Transverse colon (tissue), 4 donors: ENCODE measurements around the gene TRIM15. TPM values are rescaled to one million over a fixed set of nuclear protein-coding genes. Genes with fewer than 3 reads are reported as not detected.

Experiments
- DNase-seq: peaks from one replicate; pipeline ENCODE4 v3.0.0-alpha.2; 2019
- H3K27ac ChIP-seq, 4 donors: fragments of 200-600 bp; sonication (generic); 2 replicates each; pipeline ENCODE4 v1.5.1; 2016 to 2018; ENCODE audit warnings: inconsistent platforms in 4 of 4
- H3K27me3 ChIP-seq: fragments of 200-600 bp; sonication (generic); 2 replicates; pipeline ENCODE4 v1.5.1; 2017; ENCODE audit warnings: inconsistent platforms
- H3K36me3 ChIP-seq, 4 donors: fragments of 200-600 bp; sonication (generic); 2 replicates each; pipeline ENCODE4 v1.5.1; 2017 to 2019; ENCODE audit warnings: inconsistent platforms in 4 of 4
- H3K4me1 ChIP-seq, 4 donors: fragments of 200-600 bp; sonication (generic); 2 replicates each; pipeline ENCODE4 v1.5.1; 2017 to 2020; ENCODE audit warnings: inconsistent platforms in 4 of 4
- H3K4me3 ChIP-seq, 4 donors: fragments of 200-600 bp; sonication (generic); 1 replicate in 1 of 4; 2 replicates in 3 of 4; pipeline versions ENCODE4 v1.5.1 to v1.6.1; 2017 to 2019; ENCODE audit warnings: inconsistent platforms in 4 of 4
- H3K9me3 ChIP-seq, 2 donors: fragments of 200-600 bp; sonication (generic); 2 replicates each; pipeline ENCODE4 v1.5.1; 2017 to 2019; ENCODE audit warnings: inconsistent platforms in 2 of 2
- EP300 ChIP-seq: sonication (generic); formaldehyde crosslinking; IDR thresholded peaks from one replicate; pipeline ENCODE4 v1.6.1; 2017; ENCODE audit warnings: antibody characterized with exemption, low read depth
- POLR2A ChIP-seq: fragments of 450-650 bp; IDR thresholded peaks from one replicate; pipeline ENCODE4 v1.6.1; 2016; ENCODE audit warnings: antibody characterized with exemption, mild to moderate bottlenecking, moderate library complexity
- POLR2AphosphoS5 ChIP-seq, 3 donors: sonication (generic); formaldehyde crosslinking; IDR thresholded peaks; one replicate each; pipeline ENCODE4 v1.6.1; 2016; ENCODE audit warnings: antibody characterized with exemption in 3 of 3
- WGBS, 2 donors: methylation state at CpG; one replicate each; pipeline ENCODE4 v1.1.5; 2018; ENCODE audit warnings: low coverage in 1 of 2; 5-methylcytosine and 5-hydroxymethylcytosine counted together
- in situ Hi-C, 4 donors: fragments of 200-750 bp; cut with MboI; loops; one replicate each; pipeline versions ENCODE4 v1.15.0 to v1.15.1; 2017; ENCODE audit warnings: low sequenced_read_pairs in 3 of 4, low pct_ligation_motif_present in 1 of 4, low pct_unique_long_range_greater_than_20kb in 1 of 4
- intact Hi-C: fragments of 100-400 bp; cut with DNase I; formaldehyde crosslinking; loops from one replicate; pipeline ENCODE4 v1.15.1; 2023; ENCODE audit warnings: low total_unique reads
- total RNA-seq, 4 donors: library from RNA; depleted of rRNA; stranded (reverse); fragments of >200 nt; gene quantifications; one replicate each; pipeline ENCODE4 v1.1.0, GENCODE V29; 2016
- TF ChIP-seq, protein P1 (sequence below), 5 experiments: fragments of 200-600 bp in 3 of 5; fragments of 450-650 bp in 2 of 5; sonication (generic) in 3 of 5; IDR thresholded peaks; 1 replicate in 2 of 5; 2 replicates in 3 of 5; pipeline ENCODE4 v1.5.1; 2016 to 2017; ENCODE audit warnings: antibody characterized with exemption in 5 of 5, inconsistent platforms in 3 of 5, mild to moderate bottlenecking in 2 of 5, moderate library complexity in 1 of 5

TRIM15 gene
- total RNA-seq, 4 donors from 2014 or later = 5.8 to 90.7 (median 51.8) TPM

DNA sequence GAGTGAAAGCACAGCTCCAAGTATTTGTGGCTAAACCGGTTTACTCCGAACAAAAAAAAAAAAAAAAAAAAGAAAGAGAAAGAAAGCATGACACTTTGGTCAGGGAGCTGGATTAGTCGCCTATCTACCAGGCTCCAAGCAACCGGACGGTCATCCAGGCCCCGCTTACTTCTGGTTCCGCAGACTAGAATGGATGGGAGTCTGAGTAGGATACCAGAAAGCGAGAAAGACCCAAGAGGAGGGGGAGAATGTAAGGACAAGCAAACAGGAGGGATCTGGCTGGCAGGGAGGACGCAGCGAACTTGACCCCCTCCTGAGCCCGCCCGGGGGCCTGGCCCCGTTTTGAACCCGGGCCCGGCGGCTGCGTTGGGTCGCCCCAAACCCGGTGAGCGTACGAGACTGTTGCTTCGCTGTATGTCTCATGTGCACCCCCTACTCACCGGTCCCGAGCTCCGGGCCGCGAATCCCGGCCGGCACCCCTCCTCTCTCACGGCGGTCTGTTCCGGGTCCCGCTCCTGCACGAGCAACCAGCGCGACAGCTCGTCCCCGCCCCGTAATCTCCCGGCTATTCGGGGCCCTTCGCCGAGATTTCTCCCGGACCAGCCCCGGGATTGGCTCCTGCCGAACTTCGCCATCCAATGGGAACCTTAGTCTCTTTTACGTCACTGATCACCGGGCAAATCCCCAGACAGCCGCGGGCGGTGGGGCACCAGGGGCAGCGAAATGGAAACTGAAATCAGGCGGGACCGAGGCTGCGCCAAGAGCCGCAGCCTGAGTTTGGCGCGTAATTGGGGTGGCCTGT, 49.7 kb downstream of the TRIM15 start, which contains the start of gene TRIM26:
Gene TRIM26, minus strand, starts transcription at position 542 of the 802 bp plus-strand sequence. CDS start 14,303 bp downstream, outside the sequence.
- no peaks in the 10 kb centered on the region for H3K9me3 ChIP-seq
- no peaks in the 10 kb centered on the region for H3K27me3 ChIP-seq
- peak within 1 kb of the TSS; percentile 94 to 99 (median 98) for H3K27ac ChIP-seq
- peak within 1 kb of the TSS; percentile 66 to 88 (median 74) for H3K4me3 ChIP-seq
- DNase-seq = peak; percentile 99
- in situ Hi-C loops (no loop called here), intact Hi-C loops (loop anchor here (5.0 kb wide), 1 partner anchor 114 kb away; the partner anchor contains the start of gene TRIM39)
- no peaks in the 10 kb centered on the region for H3K36me3 ChIP-seq
- peaks cover 28 to 46% (median 31%) of the 10 kb centered on the region in 4 donors for H3K4me1 ChIP-seq
- TF ChIP-seq, protein P1, sequence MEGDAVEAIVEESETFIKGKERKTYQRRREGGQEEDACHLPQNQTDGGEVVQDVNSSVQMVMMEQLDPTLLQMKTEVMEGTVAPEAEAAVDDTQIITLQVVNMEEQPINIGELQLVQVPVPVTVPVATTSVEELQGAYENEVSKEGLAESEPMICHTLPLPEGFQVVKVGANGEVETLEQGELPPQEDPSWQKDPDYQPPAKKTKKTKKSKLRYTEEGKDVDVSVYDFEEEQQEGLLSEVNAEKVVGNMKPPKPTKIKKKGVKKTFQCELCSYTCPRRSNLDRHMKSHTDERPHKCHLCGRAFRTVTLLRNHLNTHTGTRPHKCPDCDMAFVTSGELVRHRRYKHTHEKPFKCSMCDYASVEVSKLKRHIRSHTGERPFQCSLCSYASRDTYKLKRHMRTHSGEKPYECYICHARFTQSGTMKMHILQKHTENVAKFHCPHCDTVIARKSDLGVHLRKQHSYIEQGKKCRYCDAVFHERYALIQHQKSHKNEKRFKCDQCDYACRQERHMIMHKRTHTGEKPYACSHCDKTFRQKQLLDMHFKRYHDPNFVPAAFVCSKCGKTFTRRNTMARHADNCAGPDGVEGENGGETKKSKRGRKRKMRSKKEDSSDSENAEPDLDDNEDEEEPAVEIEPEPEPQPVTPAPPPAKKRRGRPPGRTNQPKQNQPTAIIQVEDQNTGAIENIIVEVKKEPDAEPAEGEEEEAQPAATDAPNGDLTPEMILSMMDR (IDR thresholded peaks at IDR 0.05) = no peak
- TF ChIP-seq EP300 = no peak
- peak; percentile 98 to 99 (median 99) for TF ChIP-seq POLR2AphosphoS5 (IDR thresholded peaks at IDR 0.05)
- peak; percentile 99 for TF ChIP-seq POLR2A
- 0% methylated on average over 4 to 59 of the region's 59 CpGs for WGBS, 2 donors

DNA sequence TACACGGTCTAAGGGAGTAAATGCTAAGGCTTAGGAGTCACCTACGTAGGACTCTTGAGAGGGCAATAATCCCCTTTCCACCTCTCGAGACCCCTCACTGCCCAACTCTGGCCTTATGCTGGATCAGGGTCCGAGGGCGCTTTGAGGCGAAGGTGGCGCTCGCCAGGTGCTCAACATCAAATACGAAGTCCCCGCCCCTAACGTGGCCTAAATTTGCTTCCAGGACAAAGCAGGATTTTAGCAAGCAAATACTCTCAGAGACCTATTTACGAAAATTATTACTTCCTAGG, 50.3 kb downstream of the TRIM15 start:
- Histone ChIP-seq H3K27me3 (no peaks in the 10 kb centered on the region), H3K9me3 (no peaks in the 10 kb centered on the region), H3K36me3 (no peaks in the 10 kb centered on the region), H3K4me1 (peaks cover 26 to 41% (median 28%) of the 10 kb centered on the region in 4 donors), H3K4me3 (peak overlapping the region; percentile 66 to 75 (median 72)), H3K27ac (peak overlapping the region; percentile 94 to 99 (median 98))
- in situ Hi-C loops = no loop called here
- 0% methylated on average over 12 of the region's 12 CpGs; no CpG with 5 or more reads in 1 of the 2 donors for WGBS, 2 donors
- TF ChIP-seq POLR2A (no peak), EP300 (no peak), POLR2AphosphoS5 (IDR thresholded peaks at IDR 0.05) (no peak)
- TF ChIP-seq, protein P1 (IDR thresholded peaks at IDR 0.05) = no peak
- DNase-seq = no peak
- intact Hi-C loops = loop anchor here (5.0 kb wide), 1 partner anchor 114 kb away; the partner anchor contains the start of gene TRIM39

DNA sequence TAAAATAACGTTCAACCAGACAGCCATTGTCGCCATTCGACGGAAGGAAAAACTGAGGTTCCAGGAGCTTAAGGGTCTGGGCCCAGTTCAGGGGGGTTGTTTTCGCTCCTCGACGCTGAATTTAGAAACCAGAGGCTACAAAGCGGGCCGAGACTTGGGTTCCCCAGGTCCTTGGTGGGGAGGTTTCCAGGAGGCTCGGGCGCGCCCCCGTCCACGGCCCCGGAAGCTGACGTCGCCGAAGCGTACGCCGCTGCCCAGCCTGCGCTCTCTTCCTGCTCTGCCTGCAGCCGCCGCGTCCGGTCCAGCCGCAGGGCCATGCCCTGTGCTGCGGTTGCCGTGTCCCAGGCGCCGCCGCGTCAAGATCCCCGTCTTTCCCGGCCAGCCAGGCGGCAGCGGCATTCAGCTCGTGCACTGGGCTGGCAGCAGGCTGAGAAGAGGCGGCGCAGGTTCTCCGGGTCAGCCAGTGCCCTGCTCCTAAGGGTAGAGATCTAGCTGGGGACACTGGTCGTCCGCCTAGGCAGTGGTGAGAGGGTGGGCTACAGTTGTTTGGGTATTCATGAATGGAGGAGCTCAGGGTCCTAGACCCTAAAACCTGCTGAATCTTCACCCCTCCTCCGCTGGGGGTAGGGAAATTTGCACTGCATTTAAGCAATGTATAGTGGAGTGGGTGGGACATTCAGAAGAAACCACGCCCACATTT, 50.8 kb downstream of the TRIM15 start:
- peak; percentile 91 for DNase-seq
- peaks cover 24 to 36% (median 28%) of the 10 kb centered on the region in 4 donors for H3K4me1 ChIP-seq
- 1% methylated on average over 27 of the region's 45 CpGs; no CpG with 5 or more reads in 1 of the 2 donors for WGBS, 2 donors
- H3K9me3 ChIP-seq = no peaks in the 10 kb centered on the region
- peak overlapping the region; percentile 66 to 75 (median 72) for H3K4me3 ChIP-seq
- intact Hi-C loops = loop anchor here (5.0 kb wide), 1 partner anchor 113 kb away; the partner anchor contains the start of gene TRIM39
- in situ Hi-C loops = no loop called here
- peak overlapping the region; percentile 94 to 99 (median 98) for H3K27ac ChIP-seq
- H3K36me3 ChIP-seq = no peaks in the 10 kb centered on the region
- no peak for TF ChIP-seq EP300
- TF ChIP-seq, protein P1 (IDR thresholded peaks at IDR 0.05) = peak in 1 of 5 experiments; percentile 17
- peak; percentile 94 for TF ChIP-seq POLR2A
- peak; percentile 90 to 98 (median 97) for TF ChIP-seq POLR2AphosphoS5 (IDR thresholded peaks at IDR 0.05)
- H3K27me3 ChIP-seq = no peaks in the 10 kb centered on the region

DNA sequence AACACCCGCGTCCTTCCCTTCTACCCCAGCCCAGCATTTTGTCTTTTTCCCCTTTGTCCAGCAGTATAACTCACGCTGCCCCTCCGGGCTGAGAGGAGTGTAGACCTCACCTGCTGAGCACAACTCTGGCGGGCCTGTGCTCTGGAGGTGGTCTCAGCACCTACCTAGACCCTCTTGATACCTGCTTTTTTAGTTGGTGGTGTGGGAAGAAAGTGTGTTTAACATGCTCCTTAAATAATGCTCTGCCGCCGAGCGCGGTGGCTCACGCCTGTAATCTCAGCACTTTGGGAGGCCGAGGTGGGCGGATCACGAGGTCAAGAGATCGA, 51.3 kb downstream of the TRIM15 start:
- Histone ChIP-seq H3K36me3 (no peaks in the 10 kb centered on the region), H3K27ac (peak overlapping the region; percentile 94 to 99 (median 98)), H3K4me3 (peak overlapping the region; percentile 66 to 75 (median 72)), H3K27me3 (no peaks in the 10 kb centered on the region), H3K4me1 (peaks cover 22 to 36% (median 27%) of the 10 kb centered on the region in 4 donors), H3K9me3 (no peaks in the 10 kb centered on the region)
- in situ Hi-C loops = no loop called here
- intact Hi-C loops = loop anchor here (5.0 kb wide), 1 partner anchor 113 kb away; the partner anchor contains the start of gene TRIM39
- WGBS, 2 donors = 64% methylated on average over 14 of the region's 14 CpGs; no CpG with 5 or more reads in 1 of the 2 donors
- no peak for DNase-seq
- TF ChIP-seq, protein P1 (IDR thresholded peaks at IDR 0.05) = no peak
- no peak for TF ChIP-seq POLR2A
